ENCODE results near the gene DPAGT1. TPM values are rescaled to one million over a fixed set of nuclear protein-coding genes. Genes with fewer than 3 reads are reported as not detected.

Gene DPAGT1
- total and polyA plus RNA-seq, 2 of the 8 experiments (the other 6 are each of a cell fraction or from before 2014, with no cell fraction given), result 59.8 to 236 TPM

- CTCF ChIA-PET (ENCODE audit: partially characterized antibody), result interaction anchor here (0.9 to 4.0 kb wide), 6 partner anchors 12 to 266 kb away, joined by 3 to 26 read pairs (median 6); partner anchors contain the start of gene HINFP
- Histone ChIP-seq H3K23ac (ENCODE audit: insufficient read length) (no peak overlapping the region), H3K56ac (replicated peaks; ENCODE audit: insufficient read length, low read depth, low read length) (no peak overlapping the region), H4K8ac (ENCODE audit: extremely low read depth, insufficient read depth, low read length) (no peak overlapping the region), H3K4ac (replicated peaks; ENCODE audit: insufficient read length, low read depth, low read length) (no peak overlapping the region), H4K5ac (ENCODE audit: insufficient read length, low read depth, low read length) (no peak overlapping the region), H2BK120ac (replicated peaks; ENCODE audit: low read depth, low read length) (no peak overlapping the region), H3K14ac (ENCODE audit: insufficient read length) (no peak overlapping the region), H3K79me2 (ENCODE audit: control insufficient read depth in 1 of 2, insufficient read depth in 2 of 2, low read length in 2 of 2) (no peaks in the 10 kb centered on the region), H3K79me1 (ENCODE audit: low read depth, low read length) (peaks cover 2% of the 10 kb centered on the region; the same call in 1 of the 2 replicates), H3K36me3 (ENCODE audit: control insufficient read depth in 2 of 4, insufficient read depth in 4 of 4, low read length in 3 of 4) (no peaks in the 10 kb centered on the region; a peak in 1 of 8 replicates), H2BK20ac (ENCODE audit: low read length) (no peak overlapping the region), H2BK5ac (ENCODE audit: low read depth, low read length) (no peak overlapping the region), H4K20me1 (replicated peaks in 1 of 2; ENCODE audit: control insufficient read depth in 1 of 2, insufficient read depth in 2 of 2, low read length in 2 of 2) (peaks cover 0 to 4% of the 10 kb centered on the region in 2 experiments), H2BK12ac (ENCODE audit: low read depth, low read length) (no peak overlapping the region), H3K4me2 (ENCODE audit: insufficient read depth in 1 of 2, low read depth in 2 of 2, low read length in 2 of 2) (peak overlapping the region; percentile 88 to 97), H2AK5ac (ENCODE audit: low read depth, low read length) (no peak overlapping the region), H3K27ac (ENCODE audit: low read depth, low read length) (no peak overlapping the region), H3K9me3 (ENCODE audit: insufficient read depth in 2 of 2, low read depth in 1 of 2, low read length in 1 of 2) (no peaks in the 10 kb centered on the region), H2BK15ac (ENCODE audit: low read length) (no peak overlapping the region), H2AFZ (ENCODE audit: low read length) (no peak overlapping the region), H3K23me2 (ENCODE audit: low read depth, low read length) (peaks cover 13% of the 10 kb centered on the region), H3K27me3 (replicated peaks in 1 of 4; ENCODE audit: control insufficient read depth in 3 of 4, extremely low read depth in 1 of 4, insufficient read depth in 3 of 4, low read length in 3 of 4) (peaks cover 2 to 20% (median 15%) of the 10 kb centered on the region in 4 experiments), H3K4me3 (ENCODE audit: extremely low read depth in 1 of 4, insufficient read depth in 2 of 4, low read depth in 3 of 4, low read length in 4 of 4) (peak overlapping the region; percentile 71 to 83 (median 75)), H3K9ac (replicated peaks in 1 of 4; ENCODE audit: extremely low read depth in 1 of 4, low read depth in 3 of 4, low read length in 3 of 4) (peak overlapping the region in 1 of 4 experiments; percentile 21; a peak in 2 of 7 replicates), H3K4me1 (replicated peaks in 1 of 4; ENCODE audit: control insufficient read depth in 3 of 4, insufficient read depth in 4 of 4, low read length in 3 of 4) (peaks cover 3 to 20% (median 5%) of the 10 kb centered on the region in 4 experiments), H4K91ac (replicated peaks; ENCODE audit: insufficient read length, low read length) (no peak overlapping the region), H3K18ac (ENCODE audit: extremely low read depth, low read length) (no peak overlapping the region)
- FAIRE-seq (no peak), DNase-seq (ENCODE audit: low read depth in 1 of 2, low spot score in 2 of 2) (no peak)
- POLR2A ChIA-PET (ENCODE audit: partially characterized antibody), result interaction anchor here (1.0 to 10.6 kb wide), 13 partner anchors 8 to 226 kb away, joined by 4 to 139 read pairs (median 6); partner anchors contain the start of genes HINFP, HMBS, HYOU1 and NLRX1
- WGBS, 2 experiments (ENCODE audit: extremely low coverage in 1 of 2, insufficient coverage in 1 of 2, insufficient read length in 1 of 2, insufficient replicate concordance in 2 of 2, low coverage in 1 of 2, low lambda C conversion rate in 2 of 2, missing lambda C conversion rate in 1 of 2), result 4% methylated on average over 28 of the region's 65 CpGs; no CpG with 5 or more reads in 1 of the 2 experiments
- TF ChIP-seq SUZ12 (IDR thresholded peaks at IDR 0.05; ENCODE audit: low read length), result peak; percentile 51; the same call in 1 of the 2 replicates
- no peak for TF ChIP-seq JUN (IDR thresholded peaks at IDR 0.05; ENCODE audit: low read depth, low read length)
- peak; percentile 53 for TF ChIP-seq KDM4A (IDR thresholded peaks at IDR 0.05; ENCODE audit: low read depth, low read length, severe bottlenecking)
- TF ChIP-seq EGR1 (IDR thresholded peaks at IDR 0.05; ENCODE audit: borderline replicate concordance, low read depth, low read length), result no peak
- TF ChIP-seq POLR2AphosphoS5 (IDR thresholded peaks at IDR 0.05; ENCODE audit: low read depth, low read length), result no peak
- peak; percentile 45 for TF ChIP-seq EZH2 (IDR thresholded peaks at IDR 0.05; ENCODE audit: low read depth, low read length, severe bottlenecking)
Observed at GRCh38 chr11:119107538-119108145, 6.0 kb upstream of the DPAGT1 start.
